PC-3 (cell line): ENCODE results near the gene SPARC.

Experiments used
- CTCF ChIP-seq: fragments of 300-600 bp; sonication (generic); conservative IDR thresholded peaks from 2 replicates; pipeline ENCODE4 v1.5.1; 2017; ENCODE audit warnings: antibody characterized with exemption, low read depth, mild to moderate bottlenecking, low read length
- EZH2 ChIP-seq: fragments of 300-600 bp; sonication (generic); IDR thresholded peaks from one replicate; pipeline ENCODE4 v1.6.1; 2017; ENCODE audit warnings: antibody characterized with exemption, mild to moderate bottlenecking, low read length; ENCODE audit not compliant: unreplicated experiment
- EZH2phosphoT487 ChIP-seq: fragments of 300-600 bp; sonication (generic); IDR thresholded peaks from 2 replicates; pipeline ENCODE4 v1.6.1; 2018; ENCODE audit warnings: mild to moderate bottlenecking, antibody characterized with exemption, low read length, borderline replicate concordance

DNA sequence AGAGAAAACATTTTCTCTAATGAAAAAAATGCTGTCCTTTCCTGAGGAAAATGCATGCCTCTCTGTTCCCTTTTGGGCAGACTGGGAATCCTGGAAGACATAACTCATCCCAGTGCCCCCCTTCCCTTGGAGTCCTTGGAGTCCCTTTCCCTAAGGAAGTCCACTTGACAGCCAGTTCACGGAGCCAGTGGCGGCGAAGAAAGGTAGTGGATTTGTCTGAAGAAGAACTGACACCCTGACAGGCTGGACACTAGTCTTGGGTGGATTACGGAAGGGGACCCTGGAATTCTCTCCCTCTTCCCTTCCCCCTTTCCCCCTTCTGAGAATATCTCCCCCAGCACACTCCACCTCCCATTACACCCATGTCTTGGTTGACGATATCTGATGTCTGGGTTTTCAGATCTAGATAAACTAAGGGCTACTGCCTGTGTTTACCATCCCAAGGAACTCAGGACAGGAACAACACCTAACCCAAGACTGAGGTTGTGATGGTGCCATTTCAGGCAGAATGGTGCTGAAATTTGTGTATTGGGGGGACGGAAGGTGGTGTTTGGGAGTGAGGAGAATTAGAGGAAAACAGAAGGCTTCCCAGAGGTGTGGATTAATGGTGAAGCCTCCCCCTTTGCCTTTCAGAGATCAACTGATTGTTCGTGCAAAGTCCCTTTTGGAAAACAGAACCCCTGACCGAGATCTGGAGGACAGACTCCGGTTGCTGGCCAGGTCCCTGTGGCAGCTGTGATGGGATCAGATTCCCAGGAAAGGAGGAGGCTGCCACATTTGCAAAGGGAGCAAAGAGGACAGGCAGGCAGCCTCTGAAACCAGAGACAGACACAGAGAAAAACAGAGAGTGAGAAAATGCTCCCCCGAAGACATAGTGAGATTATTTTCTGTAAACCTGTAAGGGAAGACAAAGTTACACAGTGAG is 704 bp downstream of the SPARC start:
- no peak for TF ChIP-seq CTCF
- no peak for TF ChIP-seq EZH2
- no peak for TF ChIP-seq EZH2phosphoT487
